Suprapubic skin (tissue), 4 donors: ENCODE measurements around the gene WASHC4. TPM values are rescaled to one million over a fixed set of nuclear protein-coding genes. Genes with fewer than 3 reads are reported as not detected.

ENCODE experiments used
- DNase-seq, 2 donors: peaks; one replicate each; pipeline ENCODE4 v3.0.0-alpha.2; 2019; ENCODE audit warnings: low spot score in 2 of 2
- H3K27ac ChIP-seq: fragments of 200-600 bp; sonication (generic); one replicate; pipeline ENCODE4 v1.5.1; 2019
- H3K27me3 ChIP-seq: fragments of 200-600 bp; sonication (generic); one replicate; pipeline ENCODE4 v1.5.1; 2019
- H3K36me3 ChIP-seq: fragments of 200-600 bp; sonication (generic); one replicate; pipeline ENCODE4 v1.5.1; 2019
- H3K4me1 ChIP-seq: fragments of 200-600 bp; sonication (generic); one replicate; pipeline ENCODE4 v1.5.1; 2019
- H3K4me3 ChIP-seq: fragments of 200-600 bp; sonication (generic); one replicate; pipeline ENCODE4 v1.5.1; 2019; ENCODE audit warnings: mild to moderate bottlenecking
- H3K9me3 ChIP-seq: fragments of 200-600 bp; sonication (generic); one replicate; pipeline ENCODE4 v1.5.1; 2019
- CTCF ChIP-seq, 2 donors: fragments of 200-600 bp in 1 of 2; fragments of 450-650 bp in 1 of 2; sonication (generic) in 1 of 2; IDR thresholded peaks; one replicate each; pipeline ENCODE4 v1.5.1; 2016 to 2019; ENCODE audit warnings: antibody characterized with exemption in 2 of 2, mild to moderate bottlenecking in 1 of 2, moderate library complexity in 1 of 2
- EP300 ChIP-seq: sonication (generic); formaldehyde crosslinking; IDR thresholded peaks from one replicate; pipeline ENCODE4 v1.6.1; 2017; ENCODE audit warnings: antibody characterized with exemption
- POLR2A ChIP-seq, 2 donors: fragments of 450-650 bp; IDR thresholded peaks; one replicate each; pipeline ENCODE4 v1.6.1; 2017; ENCODE audit warnings: antibody characterized with exemption in 2 of 2, mild to moderate bottlenecking in 2 of 2, moderate library complexity in 2 of 2
- POLR2AphosphoS5 ChIP-seq, 3 donors: sonication (generic); formaldehyde crosslinking; IDR thresholded peaks; one replicate each; pipeline ENCODE4 v1.6.1; 2017; ENCODE audit warnings: antibody characterized with exemption in 3 of 3
- WGBS: methylation state at CpG from one replicate; pipeline ENCODE4 v1.1.5; 2018; 5-methylcytosine and 5-hydroxymethylcytosine counted together
- total RNA-seq, 4 donors: library from RNA; depleted of rRNA; stranded (reverse); fragments of >200 nt; gene quantifications; one replicate each; pipeline ENCODE4 v1.1.0, GENCODE V29; 2016

WASHC4 gene
- 10 to 100 TPM; 24.9 to 66.5 (median 30.4) TPM for total RNA-seq

GRCh38 chr12:105107494-105108371 is at the start of gene WASHC4:
Gene WASHC4 (plus strand): TSS chr12:105107731. CDS start chr12:105107801, 70 bp downstream.
- Histone ChIP-seq H3K4me3 (peak within 1 kb of the TSS; percentile 62), H3K27ac (peak within 1 kb of the TSS; percentile 90), H3K9me3 (no peaks in the 10 kb centered on the region), H3K27me3 (no peaks in the 10 kb centered on the region), H3K36me3 (peaks cover 11% of the 10 kb centered on the region), H3K4me1 (peaks cover 39% of the 10 kb centered on the region)
- TF ChIP-seq POLR2A (IDR thresholded peaks at IDR 0.05) (peak; percentile 40 to 96), POLR2AphosphoS5 (IDR thresholded peaks at IDR 0.05) (peak; percentile 41 to 82 (median 62)), EP300 (no peak), CTCF (IDR thresholded peaks at IDR 0.05) (no peak)
- peak; percentile 97 to 98 for DNase-seq
- WGBS: under 1% methylated on average over 52 of the region's 85 CpGs

- DNase-seq: no peak
- no peaks in the 10 kb centered on the region for H3K27me3 ChIP-seq
- H3K27ac ChIP-seq: no peak overlapping the region
- H3K9me3 ChIP-seq: no peaks in the 10 kb centered on the region
- 89% methylated on average over 11 of the region's 11 CpGs for WGBS
- no peak for TF ChIP-seq CTCF (IDR thresholded peaks at IDR 0.05)
- TF ChIP-seq EP300: no peak
- H3K36me3 ChIP-seq: peaks cover 9% of the 10 kb centered on the region
- no peak overlapping the region for H3K4me3 ChIP-seq
- no peaks in the 10 kb centered on the region for H3K4me1 ChIP-seq
Observed at GRCh38 chr12:105060715-105061378, 46.7 kb upstream of the WASHC4 start.

GRCh38 chr12:105064564-105065178 is 42.9 kb upstream of the WASHC4 start:
- Histone ChIP-seq H3K27me3 (no peaks in the 10 kb centered on the region), H3K27ac (no peak overlapping the region), H3K4me3 (no peak overlapping the region), H3K36me3 (peaks cover 10% of the 10 kb centered on the region), H3K9me3 (no peaks in the 10 kb centered on the region), H3K4me1 (no peaks in the 10 kb centered on the region)
- WGBS: 69% methylated on average over 7 of the region's 7 CpGs
- TF ChIP-seq EP300: no peak
- TF ChIP-seq POLR2A (IDR thresholded peaks at IDR 0.05): no peak
- no peak for TF ChIP-seq POLR2AphosphoS5 (IDR thresholded peaks at IDR 0.05)
- TF ChIP-seq CTCF (IDR thresholded peaks at IDR 0.05): no peak
- no peak for DNase-seq

- WGBS: 67% methylated on average over 6 of the region's 6 CpGs
- peaks cover 3% of the 10 kb centered on the region for H3K36me3 ChIP-seq
- H3K9me3 ChIP-seq: no peaks in the 10 kb centered on the region
- TF ChIP-seq EP300 (no peak), CTCF (IDR thresholded peaks at IDR 0.05) (no peak), POLR2A (IDR thresholded peaks at IDR 0.05) (no peak), POLR2AphosphoS5 (IDR thresholded peaks at IDR 0.05) (no peak)
- no peak for DNase-seq
- no peak overlapping the region for H3K27ac ChIP-seq
- H3K27me3 ChIP-seq: no peaks in the 10 kb centered on the region
- no peak overlapping the region for H3K4me3 ChIP-seq
- no peaks in the 10 kb centered on the region for H3K4me1 ChIP-seq
Observed at GRCh38 chr12:105067511-105068031, 40.0 kb upstream of the WASHC4 start.
